ENCODE results near the gene ANKRD24.
"Not testable (repeated sequence)": the region's sequence is repeated elsewhere in the genome, so short reads cannot be mapped to it uniquely, and the experiment has no call there.

Gene ANKRD24

DNA sequence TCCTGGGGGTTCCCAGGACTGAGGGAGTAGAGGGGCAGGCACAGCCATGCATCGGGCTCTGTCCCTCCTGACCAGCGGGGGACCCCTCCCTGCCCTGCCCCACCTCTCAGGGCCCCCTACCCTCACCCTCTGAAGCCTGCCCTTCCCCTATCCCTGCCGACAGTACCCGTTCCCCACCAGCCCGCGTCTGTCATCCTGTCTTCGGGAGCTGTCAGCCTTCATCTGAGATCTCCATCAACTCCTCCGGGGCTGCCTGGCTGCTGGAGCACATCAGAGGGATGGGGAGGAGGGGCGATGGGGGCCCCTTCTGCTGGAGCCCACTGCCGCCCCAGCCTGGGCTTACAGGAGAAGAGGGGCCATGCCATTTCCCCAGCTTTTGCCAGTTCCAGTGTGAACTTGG is 90.4 kb downstream of the ANKRD24 start:
- no peak for DNase-seq
- TF ChIP-seq POLR2A (IDR thresholded peaks at IDR 0.05; ENCODE audit: low read length) (no peak), GATA1 (IDR thresholded peaks at IDR 0.05; ENCODE audit: low read depth, low read length) (no peak)

DNA sequence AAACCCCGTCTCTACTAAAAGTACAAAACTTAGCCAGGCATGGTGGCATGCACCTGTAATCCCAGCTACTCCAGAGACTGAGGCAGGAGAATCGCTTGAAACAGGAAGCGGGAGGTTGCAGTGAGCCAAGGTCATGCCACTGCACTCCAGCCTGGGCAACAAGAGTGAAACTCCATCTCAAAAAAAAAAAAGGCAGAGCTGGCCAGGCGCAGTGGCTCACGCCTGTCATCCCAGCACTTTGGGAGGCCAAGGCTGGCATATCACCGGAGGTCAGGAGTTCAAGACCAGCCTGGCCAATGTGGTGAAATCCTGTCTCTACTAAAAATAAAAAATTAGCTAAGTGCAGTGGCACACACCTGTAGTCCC is 91.8 kb downstream of the ANKRD24 start:
- not testable (repeated sequence) for DNase-seq

All from erythroblast (primary cell).